Keratinocyte (primary cell): ENCODE data around the gene SLIRP. TPM values are rescaled to one million over a fixed set of nuclear protein-coding genes. Genes with fewer than 3 reads are reported as not detected.

Experiments
- DNase-seq: peaks from one replicate; pipeline ENCODE4 v3.0.0-alpha.2; 2011; ENCODE audit warnings: low read depth, missing footprints, low spot score
- FAIRE-seq: peaks from 2 replicates; lab custom pipeline; 2011; peaks lifted over from hg19 to GRCh38; lab: Jason Lieb, UNC
- H2AFZ ChIP-seq: 2 replicates; pipeline ENCODE4 v1.6.0; 2012; ENCODE audit warnings: low read length, control low read depth, inconsistent platforms; ENCODE audit not compliant: control insufficient read depth
- H3K27ac ChIP-seq: 2 replicates; pipeline ENCODE4 v1.5.1; 2011; ENCODE audit warnings: low read length; ENCODE audit not compliant: control insufficient read depth, insufficient read depth
- H3K27me3 ChIP-seq: 3 replicates; pipeline ENCODE4 v1.6.0; 2011; ENCODE audit warnings: low read length; ENCODE audit not compliant: control insufficient read depth, insufficient read depth; ENCODE audit errors: extremely low read depth
- H3K36me3 ChIP-seq, 2 experiments: 2 replicates in 1 of 2; 3 replicates in 1 of 2; pipeline ENCODE4 v1.5.1; 2011; ENCODE audit warnings: low read length in 2 of 2, mild to moderate bottlenecking in 1 of 2; ENCODE audit not compliant: control insufficient read depth in 2 of 2, insufficient read depth in 2 of 2; ENCODE audit errors: extremely low read depth in 1 of 2
- H3K4me1 ChIP-seq: 3 replicates; pipeline ENCODE4 v1.5.1; 2011; ENCODE audit warnings: low read length; ENCODE audit not compliant: control insufficient read depth, insufficient read depth; ENCODE audit errors: extremely low read depth
- H3K4me2 ChIP-seq: 3 replicates; pipeline ENCODE4 v1.6.0; 2011; ENCODE audit warnings: low read depth, low read length; ENCODE audit not compliant: control insufficient read depth, insufficient read depth; ENCODE audit errors: extremely low read depth
- H3K4me3 ChIP-seq, 3 experiments: fragments of 200-600 bp in 1 of 3; sonication (generic) in 1 of 3; 2 replicates in 2 of 3; 3 replicates in 1 of 3; pipeline ENCODE4 v1.5.1; 2011 to 2016; ENCODE audit warnings: low read length in 3 of 3, mild to moderate bottlenecking in 3 of 3, control low read depth in 2 of 3, inconsistent platforms in 1 of 3, low read depth in 1 of 3, mixed read lengths in 1 of 3, mixed run types in 1 of 3, moderate library complexity in 1 of 3; ENCODE audit not compliant: control insufficient read depth in 2 of 3, insufficient read depth in 2 of 3; ENCODE audit errors: extremely low read depth in 1 of 3
- H3K79me2 ChIP-seq: 2 replicates; pipeline ENCODE4 v1.6.0; 2012; ENCODE audit warnings: low read length; ENCODE audit not compliant: control insufficient read depth, insufficient read depth
- H3K9ac ChIP-seq: 3 replicates; pipeline ENCODE4 v1.6.0; 2011; ENCODE audit warnings: low read length; ENCODE audit not compliant: control insufficient read depth, insufficient read depth; ENCODE audit errors: extremely low read depth
- H3K9me1 ChIP-seq: 3 replicates; pipeline ENCODE4 v1.6.0; 2011; ENCODE audit warnings: low read length; ENCODE audit not compliant: control insufficient read depth, insufficient read depth; ENCODE audit errors: extremely low read depth
- H3K9me3 ChIP-seq: 2 replicates; pipeline ENCODE4 v1.5.1; 2012; ENCODE audit warnings: low read depth, low read length; ENCODE audit not compliant: control insufficient read depth
- H4K20me1 ChIP-seq: 3 replicates; pipeline ENCODE4 v1.6.0; 2011; ENCODE audit warnings: low read length; ENCODE audit not compliant: control insufficient read depth, insufficient read depth; ENCODE audit errors: extremely low read depth
- CTCF ChIP-seq, 3 experiments: IDR thresholded peaks in 1 of 3; conservative IDR thresholded peaks in 1 of 3; optimal IDR thresholded peaks in 1 of 3; 2 replicates in 2 of 3; 3 replicates in 1 of 3; pipeline versions ENCODE3 to v1.5.1; 2011; ENCODE audit warnings: low read length in 3 of 3, mild to moderate bottlenecking in 3 of 3, moderate library complexity in 2 of 3, control low read depth in 1 of 3, inconsistent platforms in 1 of 3; ENCODE audit not compliant: insufficient read depth in 2 of 3; ENCODE audit errors: extremely low read depth in 1 of 3
- EZH2 ChIP-seq: IDR thresholded peaks from one replicate; pipeline ENCODE4 v1.6.1; 2012; ENCODE audit warnings: inconsistent platforms, mild to moderate bottlenecking, low read length, moderate library complexity
- dilution Hi-C: fragments of 300-500 bp; cut with MboI; formaldehyde crosslinking; loops from one replicate; pipeline ENCODE4 v1.7.0; 2020; ENCODE audit warnings: low sequenced_read_pairs; ENCODE audit not compliant: extremely low pct_ligation_motif_present
- polyA plus RNA-seq, 5 experiments: library from polyadenylated mRNA; depleted of rRNA in 3 of 5; stranded (reverse) in 3 of 5; stranded (forward) in 1 of 5; unstranded in 1 of 5; fragments of >200 nt; gene quantifications; 1 replicate in 1 of 5; 2 replicates in 3 of 5; 3 replicates in 1 of 5; pipeline versions ENCODE4 v1.2.1 to v1.2.3, GENCODE V29; 2011 to 2012; ENCODE audit warnings: missing spikeins in 2 of 5, low read depth in 1 of 5, low replicate concordance in 1 of 5

Gene SLIRP
- polyA plus RNA-seq, 1 donor (not counting 4 experiments of a cell fraction or from before 2014, with no cell fraction given): 361 TPM

- Histone ChIP-seq H3K9me1 (no peaks in the 10 kb centered on the region), H2AFZ (no peak overlapping the region), H3K27me3 (no peaks in the 10 kb centered on the region), H3K9me3 (no peaks in the 10 kb centered on the region), H3K27ac (no peak overlapping the region), H3K79me2 (peaks cover 26% of the 10 kb centered on the region), H3K36me3 (peaks cover 0 to 4% of the 10 kb centered on the region in 2 experiments), H3K4me3 (no peak overlapping the region), H3K4me2 (no peak overlapping the region), H3K4me1 (peaks cover 14% of the 10 kb centered on the region), H3K9ac (no peak overlapping the region), H4K20me1 (no peaks in the 10 kb centered on the region)
- DNase-seq (no peak), FAIRE-seq (no peak)
- dilution Hi-C loops: no loop called here
- TF ChIP-seq CTCF (optimal IDR thresholded peaks at IDR 0.05 in 1 of 3, IDR thresholded peaks at IDR 0.05 in 1 of 3, conservative IDR thresholded peaks at IDR 0.05 in 1 of 3; ENCODE audit: extremely low read depth in 1 of 3, insufficient read depth in 2 of 3, low read length in 3 of 3) (no peak), EZH2 (no peak)
These were observed 55.4 kb downstream of the SLIRP start for GRCh38 chr14:77763316-77763715.

- TF ChIP-seq CTCF (optimal IDR thresholded peaks at IDR 0.05 in 1 of 3, IDR thresholded peaks at IDR 0.05 in 1 of 3, conservative IDR thresholded peaks at IDR 0.05 in 1 of 3; ENCODE audit: extremely low read depth in 1 of 3, insufficient read depth in 2 of 3, low read length in 3 of 3) (no peak), EZH2 (no peak)
- Histone ChIP-seq H3K79me2 (peaks cover 19% of the 10 kb centered on the region), H2AFZ (no peak overlapping the region), H3K27ac (no peak overlapping the region), H3K27me3 (no peaks in the 10 kb centered on the region), H3K9ac (no peak overlapping the region), H3K9me3 (no peaks in the 10 kb centered on the region), H3K9me1 (no peaks in the 10 kb centered on the region), H4K20me1 (no peaks in the 10 kb centered on the region), H3K4me3 (no peak overlapping the region), H3K4me2 (no peak overlapping the region), H3K36me3 (no peaks in the 10 kb centered on the region), H3K4me1 (peaks cover 14% of the 10 kb centered on the region)
- no peak for DNase-seq
- dilution Hi-C loops: no loop called here
- no peak for FAIRE-seq
These were observed 56.1 kb downstream of the SLIRP start for GRCh38 chr14:77763978-77764377.

Other genes starting within 250 kb of the SLIRP start
- gene ISM2, start 209.3 kb upstream of the SLIRP start, polyA plus RNA-seq: 0.08 to 0.32 TPM (median 0.16 TPM) in 3 replicates
- 32.4 to 46.8 TPM (median 34.8 TPM) in 3 replicates for gene SPTLC2, start 91.5 kb upstream of the SLIRP start, polyA plus RNA-seq
- gene ALKBH1, start 80 bp upstream of the SLIRP start, polyA plus RNA-seq: 11.2 to 13.0 TPM (median 11.8 TPM) in 3 replicates
- gene SNW1, start 53.1 kb downstream of the SLIRP start, polyA plus RNA-seq: 28.4 to 52.5 TPM (median 51.2 TPM) in 3 replicates
- gene ADCK1, start 92.0 kb downstream of the SLIRP start, polyA plus RNA-seq: 4.8 to 9.5 TPM (median 4.9 TPM) in 3 replicates